Breast epithelium (tissue), 4 donors: ENCODE data around the gene IFNA5. TPM values are rescaled to one million over a fixed set of nuclear protein-coding genes. Genes with fewer than 3 reads are reported as not detected.

Experiments used
- DNase-seq, 2 donors: peaks; one replicate each; pipeline ENCODE4 v3.0.0-alpha.2; 2019; ENCODE audit warnings: low spot score in 2 of 2
- H3K27ac ChIP-seq, 2 donors: fragments of 200-600 bp; sonication (generic) in 1 of 2; one replicate each; pipeline ENCODE4 v1.5.1; 2016 to 2019; ENCODE audit warnings: mild to moderate bottlenecking in 1 of 2
- H3K27me3 ChIP-seq, 2 donors: fragments of 200-600 bp; sonication (generic) in 1 of 2; one replicate each; pipeline versions ENCODE4 v1.5.1 to v1.6.0; 2017 to 2019; ENCODE audit warnings: control low read depth in 1 of 2, mild to moderate bottlenecking in 1 of 2
- H3K36me3 ChIP-seq: fragments of 200-600 bp; one replicate; pipeline ENCODE4 v1.5.1; 2019
- H3K4me1 ChIP-seq, 2 donors: fragments of 200-600 bp; sonication (generic); one replicate each; pipeline ENCODE4 v1.5.1; 2016 to 2019; ENCODE audit warnings: control low read depth in 1 of 2
- H3K4me3 ChIP-seq, 3 donors: fragments of 200-600 bp; sonication (generic); 1 replicate in 2 of 3; 2 replicates in 1 of 3; pipeline ENCODE4 v1.5.1; 2016 to 2019; ENCODE audit warnings: mild to moderate bottlenecking in 3 of 3, moderate library complexity in 2 of 3
- H3K9me3 ChIP-seq, 2 donors: fragments of 200-600 bp; sonication (generic) in 1 of 2; one replicate each; pipeline ENCODE4 v1.5.1; 2016 to 2019; ENCODE audit warnings: control low read depth in 1 of 2
- POLR2A ChIP-seq: fragments of 450-650 bp; IDR thresholded peaks from one replicate; pipeline ENCODE4 v1.6.1; 2016; ENCODE audit warnings: antibody characterized with exemption, mild to moderate bottlenecking, moderate library complexity
- POLR2AphosphoS5 ChIP-seq, 3 donors: sonication (generic); formaldehyde crosslinking; IDR thresholded peaks; one replicate each; pipeline ENCODE4 v1.6.1; 2017; ENCODE audit warnings: antibody characterized with exemption in 3 of 3
- intact Hi-C: fragments of 100-400 bp; cut with DNase I; formaldehyde crosslinking; loops from one replicate; pipeline ENCODE4 v1.15.1; 2023; ENCODE audit warnings: low total_unique reads
- total RNA-seq, 3 donors: library from RNA; depleted of rRNA; stranded (reverse); fragments of >200 nt; gene quantifications; one replicate each; pipeline ENCODE4 v1.1.0, GENCODE V29; 2016
- TF ChIP-seq, protein P1 (sequence below), 3 donors: fragments of 450-650 bp; IDR thresholded peaks; one replicate each; pipeline ENCODE4 v1.5.1; 2016 to 2017; ENCODE audit warnings: antibody characterized with exemption in 3 of 3, mild to moderate bottlenecking in 3 of 3, moderate library complexity in 3 of 3

IFNA5 gene
- total RNA-seq, 3 donors from 2014 or later: 0.32 TPM; not detected in 2

- H3K4me1 ChIP-seq: no peaks in the 10 kb centered on the region
- intact Hi-C loops: no loop called here
Measured at GRCh38 chr9:21324047-21324446, 18.9 kb upstream of the IFNA5 start.

GRCh38 chr9:21322911-21323461 lies 17.9 kb upstream of the IFNA5 start:
- Histone ChIP-seq H3K27ac (no peak overlapping the region), H3K36me3 (no peaks in the 10 kb centered on the region), H3K4me3 (no peak overlapping the region), H3K9me3 (no peaks in the 10 kb centered on the region), H3K4me1 (no peaks in the 10 kb centered on the region), H3K27me3 (no peaks in the 10 kb centered on the region)
- DNase-seq: no peak
- intact Hi-C loops: no loop called here
- TF ChIP-seq POLR2AphosphoS5 (IDR thresholded peaks at IDR 0.05) (no peak), POLR2A (no peak)
- TF ChIP-seq, protein P1, sequence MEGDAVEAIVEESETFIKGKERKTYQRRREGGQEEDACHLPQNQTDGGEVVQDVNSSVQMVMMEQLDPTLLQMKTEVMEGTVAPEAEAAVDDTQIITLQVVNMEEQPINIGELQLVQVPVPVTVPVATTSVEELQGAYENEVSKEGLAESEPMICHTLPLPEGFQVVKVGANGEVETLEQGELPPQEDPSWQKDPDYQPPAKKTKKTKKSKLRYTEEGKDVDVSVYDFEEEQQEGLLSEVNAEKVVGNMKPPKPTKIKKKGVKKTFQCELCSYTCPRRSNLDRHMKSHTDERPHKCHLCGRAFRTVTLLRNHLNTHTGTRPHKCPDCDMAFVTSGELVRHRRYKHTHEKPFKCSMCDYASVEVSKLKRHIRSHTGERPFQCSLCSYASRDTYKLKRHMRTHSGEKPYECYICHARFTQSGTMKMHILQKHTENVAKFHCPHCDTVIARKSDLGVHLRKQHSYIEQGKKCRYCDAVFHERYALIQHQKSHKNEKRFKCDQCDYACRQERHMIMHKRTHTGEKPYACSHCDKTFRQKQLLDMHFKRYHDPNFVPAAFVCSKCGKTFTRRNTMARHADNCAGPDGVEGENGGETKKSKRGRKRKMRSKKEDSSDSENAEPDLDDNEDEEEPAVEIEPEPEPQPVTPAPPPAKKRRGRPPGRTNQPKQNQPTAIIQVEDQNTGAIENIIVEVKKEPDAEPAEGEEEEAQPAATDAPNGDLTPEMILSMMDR (IDR thresholded peaks at IDR 0.05): no peak

More at GRCh38 chr9:21324047-21324446, 18.9 kb upstream of the IFNA5 start:
- TF ChIP-seq POLR2AphosphoS5 (IDR thresholded peaks at IDR 0.05) (no peak), POLR2A (no peak)
- TF ChIP-seq, protein P1 (IDR thresholded peaks at IDR 0.05): no peak
- H3K27me3 ChIP-seq: no peaks in the 10 kb centered on the region
- DNase-seq: no peak
- H3K36me3 ChIP-seq: no peaks in the 10 kb centered on the region
- no peak overlapping the region for H3K4me3 ChIP-seq
- no peak overlapping the region for H3K27ac ChIP-seq
- H3K9me3 ChIP-seq: no peaks in the 10 kb centered on the region

- Histone ChIP-seq H3K4me3 (no peak overlapping the region), H3K36me3 (no peaks in the 10 kb centered on the region), H3K27me3 (no peaks in the 10 kb centered on the region), H3K9me3 (no peaks in the 10 kb centered on the region), H3K27ac (no peak overlapping the region), H3K4me1 (no peaks in the 10 kb centered on the region)
- TF ChIP-seq POLR2A (no peak), POLR2AphosphoS5 (IDR thresholded peaks at IDR 0.05) (no peak)
- TF ChIP-seq, protein P1 (IDR thresholded peaks at IDR 0.05): no peak
- intact Hi-C loops: no loop called here
- DNase-seq: no peak
Measured at GRCh38 chr9:21320465-21320864, 15.4 kb upstream of the IFNA5 start.

- Histone ChIP-seq H3K27ac (no peak overlapping the region), H3K36me3 (no peaks in the 10 kb centered on the region), H3K27me3 (no peaks in the 10 kb centered on the region), H3K9me3 (no peaks in the 10 kb centered on the region), H3K4me1 (no peaks in the 10 kb centered on the region), H3K4me3 (no peak overlapping the region)
- TF ChIP-seq POLR2AphosphoS5 (IDR thresholded peaks at IDR 0.05) (no peak), POLR2A (no peak)
- TF ChIP-seq, protein P1 (IDR thresholded peaks at IDR 0.05): peak; percentile 53 to 64 (median 61)
- intact Hi-C loops: no loop called here
- DNase-seq: no peak
Measured at GRCh38 chr9:21317956-21318923, 13.1 kb upstream of the IFNA5 start.

DNA sequence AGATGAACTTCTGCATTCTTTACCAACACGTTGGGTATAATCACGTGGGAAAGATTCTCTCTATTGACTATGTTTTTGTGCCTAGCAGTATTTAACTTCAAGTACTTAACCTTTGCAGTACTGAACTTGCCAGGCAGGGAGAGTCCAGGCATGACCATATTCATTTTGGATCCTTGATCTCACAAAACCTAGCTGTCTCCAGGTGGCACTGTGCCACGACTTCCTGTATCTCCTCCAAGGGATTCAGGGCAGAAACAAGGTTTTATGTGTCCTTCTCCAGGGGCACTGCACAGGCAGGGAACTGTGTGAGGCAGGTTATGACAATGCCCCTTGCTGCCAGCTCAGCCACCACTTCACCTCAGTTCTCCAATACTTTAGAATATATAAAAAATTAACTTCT lies 11.7 kb upstream of the IFNA5 start:
- Histone ChIP-seq H3K36me3 (no peaks in the 10 kb centered on the region), H3K27me3 (no peaks in the 10 kb centered on the region), H3K27ac (peak overlapping the region in 1 of 2 donors; percentile 50), H3K4me3 (no peak overlapping the region), H3K9me3 (no peaks in the 10 kb centered on the region), H3K4me1 (no peaks in the 10 kb centered on the region)
- intact Hi-C loops: no loop called here
- TF ChIP-seq POLR2A (no peak), POLR2AphosphoS5 (IDR thresholded peaks at IDR 0.05) (no peak)
- TF ChIP-seq, protein P1 (IDR thresholded peaks at IDR 0.05): no peak
- DNase-seq: no peak
